ENCODE data around the gene UCK2.

- TF ChIP-seq REST (IDR thresholded peaks at IDR 0.05; ENCODE audit: unreplicated experiment) (no peak), EZH2phosphoT487 (IDR thresholded peaks at IDR 0.05; ENCODE audit: unreplicated experiment) (no peak), EZH2 (IDR thresholded peaks at IDR 0.05; ENCODE audit: low read depth, unreplicated experiment) (no peak), POLR2AphosphoS5 (IDR thresholded peaks at IDR 0.05; ENCODE audit: low read depth) (no peak), CREB1 (CRISPR knock-in tag; IDR thresholded peaks at IDR 0.05; ENCODE audit: low read depth) (no peak), JUNB (IDR thresholded peaks at IDR 0.05; ENCODE audit: unreplicated experiment) (no peak), ZNF114 (CRISPR knock-in tag; IDR thresholded peaks at IDR 0.05) (no peak), ZNF462 (CRISPR knock-in tag; IDR thresholded peaks at IDR 0.05) (peak; percentile 14; the same call in 1 of the 2 replicates), ETS1 (IDR thresholded peaks at IDR 0.05) (no peak), ZNF331 (CRISPR knock-in tag; IDR thresholded peaks at IDR 0.05; ENCODE audit: low read depth) (no peak), STAT1 (IDR thresholded peaks at IDR 0.05; ENCODE audit: unreplicated experiment) (no peak), NANOG (IDR thresholded peaks at IDR 0.05; ENCODE audit: borderline replicate concordance) (no peak)
- TF ChIP-seq, protein P1, sequence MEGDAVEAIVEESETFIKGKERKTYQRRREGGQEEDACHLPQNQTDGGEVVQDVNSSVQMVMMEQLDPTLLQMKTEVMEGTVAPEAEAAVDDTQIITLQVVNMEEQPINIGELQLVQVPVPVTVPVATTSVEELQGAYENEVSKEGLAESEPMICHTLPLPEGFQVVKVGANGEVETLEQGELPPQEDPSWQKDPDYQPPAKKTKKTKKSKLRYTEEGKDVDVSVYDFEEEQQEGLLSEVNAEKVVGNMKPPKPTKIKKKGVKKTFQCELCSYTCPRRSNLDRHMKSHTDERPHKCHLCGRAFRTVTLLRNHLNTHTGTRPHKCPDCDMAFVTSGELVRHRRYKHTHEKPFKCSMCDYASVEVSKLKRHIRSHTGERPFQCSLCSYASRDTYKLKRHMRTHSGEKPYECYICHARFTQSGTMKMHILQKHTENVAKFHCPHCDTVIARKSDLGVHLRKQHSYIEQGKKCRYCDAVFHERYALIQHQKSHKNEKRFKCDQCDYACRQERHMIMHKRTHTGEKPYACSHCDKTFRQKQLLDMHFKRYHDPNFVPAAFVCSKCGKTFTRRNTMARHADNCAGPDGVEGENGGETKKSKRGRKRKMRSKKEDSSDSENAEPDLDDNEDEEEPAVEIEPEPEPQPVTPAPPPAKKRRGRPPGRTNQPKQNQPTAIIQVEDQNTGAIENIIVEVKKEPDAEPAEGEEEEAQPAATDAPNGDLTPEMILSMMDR (conservative IDR thresholded peaks at IDR 0.05; ENCODE audit: low read depth in 2 of 2), result peak; percentile 73 to 77
These were observed 44.1 kb downstream of the UCK2 start for GRCh38 chr1:165871311-165872067.
